ENCODE measurements around the gene RASGEF1C.
"Not testable (repeated sequence)": the region's sequence is repeated elsewhere in the genome, so short reads cannot be mapped to it uniquely, and the experiment has no call there.

The RASGEF1C gene

DNA sequence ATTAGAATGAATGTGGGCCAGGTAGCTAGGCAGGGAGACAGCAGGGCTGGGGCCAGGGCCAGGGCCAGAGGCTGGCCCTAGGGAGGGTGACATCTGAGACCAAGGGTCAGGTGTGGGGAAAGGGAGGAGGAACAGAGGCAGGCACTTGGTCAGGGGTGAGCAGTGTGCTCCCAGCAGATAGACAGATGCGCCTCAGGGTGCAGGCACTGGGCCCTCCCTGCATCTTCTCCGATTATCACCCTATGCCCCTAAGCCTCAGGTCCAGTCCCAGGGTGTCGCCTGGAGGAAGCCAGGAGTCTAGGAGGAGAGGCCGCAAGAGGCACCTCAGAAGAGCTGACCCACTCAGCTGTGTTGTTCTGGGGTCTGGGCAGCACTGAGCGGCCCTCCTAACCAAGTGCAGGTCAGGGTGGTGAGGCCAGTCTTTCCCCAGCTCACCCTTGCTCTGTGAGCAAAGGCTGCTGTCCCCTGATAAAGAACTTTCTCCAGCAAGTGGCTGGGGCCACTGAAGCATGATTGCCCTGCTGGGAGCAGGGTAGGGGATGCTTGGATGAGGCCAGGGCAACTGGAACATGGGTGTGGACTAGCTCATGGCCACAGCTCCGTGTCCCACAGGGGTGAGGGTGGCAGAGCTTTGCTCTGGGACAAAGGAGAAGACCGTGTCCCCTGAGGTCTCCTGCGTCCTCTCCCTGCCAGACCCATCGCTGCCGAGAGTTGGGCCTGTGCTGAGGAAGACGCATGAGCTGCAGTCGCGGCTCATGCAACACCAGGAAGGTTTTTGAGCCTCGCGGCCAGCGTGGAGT lies 2.1 kb upstream of the RASGEF1C start:
- DNase-seq, result no peak

DNA sequence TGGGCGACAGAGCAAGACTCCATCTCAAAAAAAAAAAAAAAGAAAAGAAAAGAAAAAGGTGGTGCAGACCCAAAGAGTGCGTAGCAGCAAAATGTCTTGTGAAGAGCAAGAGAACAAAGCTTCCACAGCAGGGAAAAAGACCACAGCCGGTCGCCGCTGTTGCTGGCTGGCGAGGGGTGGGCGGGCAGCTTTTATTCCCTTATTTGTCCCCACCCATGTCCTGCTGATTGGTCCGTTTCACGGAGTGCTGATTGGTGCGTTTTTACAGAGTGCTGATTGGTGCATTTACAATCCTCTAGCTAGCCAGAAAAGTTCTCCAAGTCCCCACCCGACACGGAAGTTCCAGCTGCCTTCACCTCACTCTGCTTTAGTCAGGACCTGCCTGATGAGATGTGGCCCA lies 1.1 kb upstream of the RASGEF1C start:
- DNase-seq, result not testable (repeated sequence)

DNA sequence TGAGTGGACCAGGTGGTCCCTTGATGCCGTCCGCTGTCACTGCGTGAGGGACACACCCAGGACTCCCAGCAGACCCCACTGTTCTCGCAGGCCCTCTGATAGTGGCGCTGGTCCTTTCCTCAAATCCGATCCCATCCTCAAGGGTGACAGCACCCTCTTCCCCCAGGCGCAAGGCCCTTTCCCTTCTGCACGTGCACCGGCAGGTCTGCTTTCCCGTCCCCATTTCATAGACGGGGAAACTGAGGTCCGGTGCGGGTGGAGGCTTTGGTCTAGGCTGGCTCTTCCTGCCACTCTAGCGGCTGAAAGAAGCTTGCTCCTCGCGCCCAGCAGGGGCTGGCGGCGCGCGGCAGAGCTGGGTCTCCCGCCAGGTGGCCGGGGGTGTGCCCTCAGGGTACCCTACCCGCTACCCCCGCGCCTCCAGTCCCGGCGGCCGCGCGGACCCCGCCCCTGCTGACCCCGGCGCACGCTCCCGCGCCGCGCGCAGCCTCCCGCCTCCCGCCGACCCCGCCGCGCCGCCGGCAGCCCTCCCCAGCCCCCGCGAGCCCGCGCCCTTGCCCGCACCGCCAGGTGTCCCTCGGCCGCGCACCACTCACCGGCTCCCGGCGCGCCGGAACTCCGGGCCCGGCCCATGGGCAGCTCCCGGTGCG lies 453 bp downstream of the RASGEF1C start:
- DNase-seq, result no peak

DNA sequence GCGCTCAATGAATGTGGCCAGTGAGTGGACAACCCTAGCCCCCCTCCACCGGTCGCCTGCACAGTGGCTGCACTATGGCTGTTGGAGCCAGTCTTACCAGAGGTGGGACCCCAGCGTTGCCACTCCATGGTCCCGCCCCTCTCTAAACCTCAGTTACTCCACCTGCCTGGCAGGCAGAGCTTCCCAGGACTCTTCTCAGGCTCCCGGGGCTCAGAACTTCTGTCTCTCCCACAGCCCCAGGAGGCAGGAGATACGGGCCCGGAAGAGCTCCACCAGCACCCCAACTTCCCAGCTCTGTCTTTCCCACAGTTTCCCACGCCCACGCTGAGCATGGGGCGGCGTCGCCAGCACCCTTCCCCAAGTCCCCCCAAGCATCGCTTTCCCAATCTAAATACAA lies 975 bp downstream of the RASGEF1C start:
- DNase-seq, result no peak

DNA sequence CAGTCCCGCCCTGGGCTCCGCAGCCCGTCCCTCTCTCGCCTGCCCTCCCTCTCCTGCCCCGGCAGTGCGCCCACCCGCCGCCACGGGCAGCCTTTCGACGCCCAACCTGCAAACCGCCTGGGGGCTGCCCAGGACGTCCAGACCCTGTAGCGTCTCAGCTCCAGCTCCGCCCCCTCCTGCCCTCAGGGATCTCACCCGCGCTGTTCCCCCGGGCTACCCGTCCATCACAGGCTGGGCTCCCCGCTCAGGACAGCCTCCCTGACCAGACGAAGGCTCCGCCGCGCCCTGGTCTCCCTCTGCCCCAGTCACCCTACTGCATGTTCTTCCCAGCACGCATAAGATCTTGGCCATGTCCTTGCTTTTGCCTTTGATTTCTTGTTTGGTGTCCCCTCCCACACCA lies 1.4 kb downstream of the RASGEF1C start:
- no peak for DNase-seq

DNA sequence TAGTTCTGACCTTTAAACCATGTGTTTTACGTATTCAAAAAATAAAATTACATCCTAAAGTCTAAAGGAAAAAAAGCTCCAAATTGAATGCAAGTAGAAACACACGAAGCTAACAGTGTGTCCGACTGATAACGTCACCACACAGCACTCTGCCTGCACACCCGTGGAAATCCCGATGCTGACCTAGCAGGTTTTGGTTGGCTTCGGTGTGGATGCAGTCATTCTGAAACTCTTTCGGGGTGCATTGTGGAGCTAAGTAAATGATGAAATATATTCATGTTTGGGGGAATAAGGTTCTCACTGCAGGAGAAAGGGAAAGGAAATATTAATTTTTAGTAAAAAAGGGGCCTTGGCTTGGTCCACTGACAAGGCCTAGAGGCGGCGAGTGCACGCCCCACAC lies 2.0 kb downstream of the RASGEF1C start:
- no peak for DNase-seq

DNA sequence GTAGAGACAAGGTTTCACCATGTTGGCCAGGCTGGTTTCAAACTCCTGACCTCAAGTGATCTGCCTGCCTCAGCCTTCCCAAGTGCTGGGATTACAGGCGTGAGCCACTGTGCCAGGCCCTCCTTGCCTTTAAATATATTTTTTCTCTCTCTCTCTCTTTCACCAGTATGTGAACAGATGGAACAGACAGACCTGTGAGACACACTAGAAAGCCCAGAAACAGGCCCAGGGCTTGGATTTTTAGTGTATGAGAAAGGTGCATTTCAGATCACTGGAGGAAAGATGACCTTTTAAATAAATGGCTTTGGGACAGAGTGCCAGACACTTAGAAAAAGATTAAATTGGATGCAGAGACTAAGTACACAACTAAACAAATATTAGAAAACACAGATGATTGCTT lies 3.1 kb downstream of the RASGEF1C start:
- no peak for DNase-seq

DNA sequence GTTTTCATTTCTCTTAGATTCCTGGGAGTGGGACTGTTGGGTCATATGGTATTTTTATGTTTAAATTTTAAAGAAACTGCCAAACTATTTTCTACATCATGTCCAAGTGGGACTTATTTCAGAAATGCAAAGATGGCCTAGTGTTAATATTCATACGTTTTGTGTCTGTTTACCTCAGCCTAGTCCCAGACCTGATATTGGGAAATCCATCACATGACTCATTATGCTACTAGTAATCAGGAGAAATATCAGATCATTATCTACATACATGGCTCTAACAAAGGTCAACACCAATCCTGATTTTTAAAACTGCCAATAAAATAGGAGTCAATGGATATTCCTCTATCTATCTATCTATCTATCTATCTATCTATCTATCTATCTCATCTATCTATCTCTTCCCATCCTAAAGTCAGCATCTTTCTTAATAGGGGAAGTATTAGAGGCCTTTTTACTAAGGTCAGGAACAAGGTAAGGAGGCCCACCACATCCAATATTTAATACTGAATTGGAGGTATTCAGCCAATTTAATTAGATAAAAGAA lies 4.7 kb downstream of the RASGEF1C start:
- no peak for DNase-seq

DNA sequence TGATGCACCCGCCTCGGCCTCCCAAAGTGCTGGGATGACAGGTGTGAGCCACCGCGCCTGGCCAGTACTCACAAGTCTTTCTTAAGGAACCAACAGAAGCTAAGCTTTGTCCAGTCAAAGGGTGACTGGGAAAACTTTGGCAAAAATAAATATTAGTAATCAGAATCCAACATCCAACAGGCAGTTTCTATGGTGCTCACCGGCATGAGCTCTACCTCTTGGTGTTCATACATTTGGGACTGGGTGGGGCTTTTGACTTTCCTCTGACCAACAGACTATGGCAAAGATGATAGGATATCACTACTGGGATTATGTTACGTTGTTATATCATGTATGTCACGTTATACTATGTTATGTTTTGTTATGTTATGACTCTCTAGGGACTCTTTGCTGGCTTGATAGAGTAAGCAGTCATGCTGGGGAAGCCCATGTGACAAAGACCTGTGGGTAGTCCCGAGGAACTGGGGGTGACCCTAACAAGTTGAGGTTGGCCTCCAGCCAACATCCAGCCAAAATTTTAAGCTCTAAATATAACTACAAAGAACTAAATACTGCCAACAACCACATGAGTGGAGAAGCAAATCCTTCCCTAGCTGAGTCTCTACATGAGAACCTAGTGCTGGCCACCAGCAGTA lies 6.0 kb downstream of the RASGEF1C start:
- DNase-seq, result no peak

DNA sequence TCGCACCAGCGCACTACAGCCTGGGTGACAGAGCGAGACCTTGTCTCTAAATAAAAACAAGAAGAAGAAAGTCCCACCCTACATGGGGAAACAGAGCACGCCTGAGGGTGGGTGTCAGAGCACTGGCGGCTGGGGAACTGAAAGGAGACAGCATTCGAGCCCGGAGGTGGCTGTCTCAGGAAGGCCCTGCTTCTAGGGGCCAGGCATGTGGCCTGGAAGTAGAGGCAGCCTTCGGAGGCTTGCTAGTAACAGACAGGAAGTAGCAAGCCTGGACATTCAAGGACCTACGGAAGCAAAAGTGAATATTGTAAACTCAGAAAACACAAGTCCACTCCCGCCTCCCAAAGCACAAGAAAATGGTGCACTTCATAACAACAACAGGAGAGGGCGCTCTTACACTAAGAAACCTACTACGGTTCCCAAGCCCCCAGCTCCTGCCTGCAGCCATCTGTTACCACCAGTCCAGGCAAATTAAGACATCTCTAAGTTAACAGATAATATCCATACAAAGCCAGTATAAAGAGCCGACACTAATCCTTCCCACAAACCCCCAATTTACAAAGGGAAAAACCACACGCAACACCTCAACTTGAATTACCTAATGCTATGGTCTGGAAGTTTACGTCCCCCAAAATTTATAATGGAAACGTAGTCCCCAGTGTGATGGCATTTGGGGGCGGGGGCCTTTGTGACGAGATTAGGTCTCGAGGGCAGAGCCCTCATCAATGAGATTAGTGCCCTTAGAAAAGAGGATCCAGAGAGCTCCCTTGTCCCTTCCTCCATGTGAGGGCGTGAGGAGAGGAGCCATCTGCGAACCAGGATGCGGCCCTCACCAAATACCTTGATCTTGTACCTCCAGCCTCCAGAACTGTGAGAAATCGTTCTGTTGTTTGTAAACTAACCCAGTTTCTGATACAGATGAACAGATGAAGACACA lies 7.7 kb downstream of the RASGEF1C start:
- no peak for DNase-seq

DNA sequence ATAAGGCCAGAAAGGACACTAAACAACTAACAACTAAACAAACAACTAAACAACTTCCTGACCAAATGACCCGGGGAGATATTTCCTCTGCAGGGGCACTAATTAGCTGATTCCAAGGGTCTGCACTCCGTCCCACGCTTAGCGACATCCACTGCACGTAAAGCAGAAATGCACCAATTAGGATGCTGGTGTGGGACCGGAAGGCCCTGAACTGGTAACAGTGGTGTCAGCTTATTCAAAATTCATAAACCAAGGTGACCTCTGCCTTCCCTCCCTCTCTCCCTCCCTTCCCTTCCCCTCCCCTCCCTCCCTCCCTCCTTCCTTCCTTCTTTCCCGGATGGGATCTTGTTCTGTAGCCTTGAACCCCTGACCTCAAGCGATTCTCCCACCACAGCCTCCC lies 9.6 kb downstream of the RASGEF1C start:
- DNase-seq, result no peak

DNA sequence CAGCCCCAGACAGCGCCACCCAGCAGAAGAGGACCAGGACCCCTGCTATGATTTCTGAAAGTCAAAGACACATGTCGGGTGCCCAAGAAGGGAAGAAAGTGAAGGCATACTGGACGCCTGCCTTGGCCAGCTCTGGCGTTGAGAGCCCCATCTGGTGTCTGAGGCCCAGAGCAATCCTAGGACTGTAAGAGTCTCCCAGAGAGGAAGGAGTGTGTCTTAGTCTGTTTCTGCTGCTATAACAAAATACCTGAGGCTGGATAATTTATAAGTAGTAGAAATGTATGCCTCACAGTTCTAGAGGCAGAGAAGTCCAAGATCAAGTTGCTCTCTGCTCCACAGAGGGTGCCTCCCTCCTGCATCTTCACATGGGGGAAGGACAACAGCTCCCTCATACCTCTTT lies 10.8 kb downstream of the RASGEF1C start:
- DNase-seq, result no peak

DNA sequence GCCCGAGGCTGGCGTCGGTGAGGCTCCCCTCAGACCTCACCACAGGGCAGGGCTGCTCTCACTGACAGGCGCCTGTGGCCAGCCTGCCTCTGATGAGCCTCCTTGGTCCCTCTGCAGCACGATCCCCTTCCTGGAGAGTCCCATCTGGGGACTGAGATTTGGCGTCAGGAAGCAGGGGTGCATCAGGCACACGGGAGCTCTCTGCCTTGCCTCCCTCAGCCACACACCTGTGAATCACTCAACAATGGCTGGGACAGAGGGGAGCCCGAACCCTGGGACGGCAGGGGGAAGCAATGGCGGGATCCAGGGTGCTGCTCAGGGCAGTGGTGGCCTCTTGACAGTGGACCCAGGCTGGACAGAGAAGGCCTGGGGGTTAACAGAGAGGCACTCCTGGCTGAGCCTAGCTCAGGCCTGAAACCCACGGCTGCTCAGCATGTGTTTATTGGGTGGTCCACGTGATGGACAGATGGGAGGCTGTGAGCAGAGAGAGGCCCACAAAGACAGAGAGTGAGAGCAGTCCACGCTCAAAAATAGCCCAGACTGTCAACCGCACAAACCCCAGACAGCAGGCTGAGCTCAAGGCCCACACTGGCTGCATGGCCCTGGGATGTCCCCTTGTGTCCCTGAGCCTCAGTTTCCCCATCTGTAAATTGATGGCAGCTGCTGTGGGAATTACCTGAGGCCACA lies 11.9 kb downstream of the RASGEF1C start:
- no peak for DNase-seq

DNA sequence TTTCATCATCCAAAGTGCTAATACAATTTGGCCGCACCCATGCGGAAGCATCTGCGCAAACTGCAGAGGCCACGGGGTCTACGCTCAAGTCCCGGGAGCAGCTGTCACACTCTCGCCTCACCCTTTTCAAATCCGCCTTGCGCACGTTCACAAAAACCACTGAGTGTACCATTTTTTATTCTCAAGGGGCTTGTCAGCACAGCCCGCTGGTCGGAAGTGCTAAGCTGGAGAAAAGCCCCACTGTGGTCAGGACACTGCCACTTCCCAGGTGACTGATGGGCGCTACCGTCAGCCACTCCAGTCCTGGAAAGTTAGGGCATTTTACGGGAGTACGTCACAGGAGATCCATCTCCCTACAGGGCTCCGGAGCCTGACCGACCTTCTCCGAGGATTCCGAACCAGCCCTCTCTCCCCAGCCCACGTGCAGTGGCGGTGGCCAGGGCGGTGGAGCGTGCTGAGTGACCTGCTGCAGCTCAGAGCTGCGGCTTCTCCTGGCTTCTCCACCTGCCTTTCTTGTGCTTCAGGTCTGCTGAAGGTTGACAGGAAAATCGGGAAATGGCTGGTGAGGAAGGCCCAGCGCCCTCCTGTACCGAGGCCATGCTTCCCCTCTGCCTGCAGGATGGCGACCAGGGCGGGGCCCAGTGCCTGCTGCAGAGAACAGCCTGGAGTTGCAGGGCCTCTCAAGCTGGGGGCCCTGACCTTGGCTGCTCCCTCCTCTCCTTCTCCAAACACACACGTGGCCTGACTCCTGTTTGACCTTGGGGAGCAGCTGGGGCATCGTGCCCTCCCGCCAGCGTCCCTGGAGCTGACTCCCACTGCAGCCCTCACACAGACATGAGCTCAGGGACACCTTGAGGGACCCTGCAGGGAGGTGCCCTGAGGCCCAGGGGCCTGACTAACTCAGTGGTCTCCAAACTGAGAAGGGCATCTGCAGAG lies 14.3 kb downstream of the RASGEF1C start:
- no peak for DNase-seq

DNA sequence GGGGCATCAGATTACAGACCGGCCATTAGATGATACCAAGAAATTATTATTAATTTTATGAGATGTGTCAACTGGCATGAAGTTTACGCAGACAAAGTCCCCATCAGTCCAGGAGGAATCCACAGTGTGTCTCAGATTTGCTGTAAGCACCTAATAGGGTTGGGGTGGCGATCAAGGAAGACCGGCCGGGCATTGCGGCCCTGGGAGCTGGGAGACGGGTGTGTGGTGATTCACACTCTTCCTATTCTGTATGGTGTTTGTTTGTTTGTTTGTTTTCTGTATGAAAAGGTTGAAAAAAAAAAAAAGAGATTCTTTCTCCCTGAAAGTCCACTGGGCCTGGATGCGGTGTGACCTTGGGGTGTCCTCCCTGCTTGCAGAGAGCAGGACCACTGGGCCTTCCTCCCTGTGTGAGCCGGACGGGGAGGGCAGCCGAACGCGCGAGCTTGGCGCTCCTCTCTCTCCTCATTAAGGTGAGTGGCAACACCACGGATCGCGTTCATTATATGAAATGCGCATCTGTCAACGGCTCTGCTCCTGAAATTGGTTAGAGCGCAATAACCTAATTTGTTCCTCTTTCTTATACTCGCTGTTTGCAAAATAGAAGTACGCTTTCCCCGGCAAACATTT lies 15.1 kb downstream of the RASGEF1C start:
- DNase-seq, result no peak

DNA sequence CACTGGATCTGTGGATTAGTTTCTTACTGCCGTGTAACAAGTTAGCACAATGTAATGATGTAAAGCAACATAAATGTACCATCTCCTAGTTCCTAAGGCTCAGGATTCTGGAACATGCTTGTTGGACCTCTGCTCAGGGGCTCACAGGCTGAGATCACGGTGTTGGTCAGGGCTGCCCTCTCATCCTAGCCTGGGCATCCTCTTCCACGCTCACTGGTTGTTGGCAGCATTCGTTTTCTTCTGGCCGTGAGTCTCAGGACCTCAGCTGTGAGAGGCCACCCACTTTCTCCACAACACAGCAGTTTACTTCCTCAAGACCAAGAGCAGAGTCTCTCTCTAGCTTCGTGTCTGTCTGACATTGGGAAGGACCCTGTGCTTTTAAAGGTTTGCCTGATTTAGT lies 17.3 kb downstream of the RASGEF1C start:
- DNase-seq, result no peak

DNA sequence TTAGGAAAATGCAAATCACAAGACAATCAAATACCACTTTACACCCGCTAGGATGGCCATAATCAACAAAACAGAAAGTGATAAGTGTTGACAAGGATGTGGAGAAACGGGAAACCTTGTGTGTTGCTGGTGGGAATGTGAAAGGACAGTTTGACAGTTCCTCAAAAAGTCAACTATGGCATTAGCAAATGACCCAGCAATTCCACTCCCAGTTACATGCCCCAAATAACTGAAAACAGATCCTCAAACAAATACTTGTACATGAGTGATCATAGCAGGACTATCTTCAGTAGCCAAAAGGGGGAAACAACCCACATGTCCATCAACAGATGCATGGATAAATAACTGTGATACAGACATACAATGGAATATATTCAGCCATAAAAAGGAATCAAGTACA lies 21.2 kb downstream of the RASGEF1C start:
- DNase-seq, result no peak

DNA sequence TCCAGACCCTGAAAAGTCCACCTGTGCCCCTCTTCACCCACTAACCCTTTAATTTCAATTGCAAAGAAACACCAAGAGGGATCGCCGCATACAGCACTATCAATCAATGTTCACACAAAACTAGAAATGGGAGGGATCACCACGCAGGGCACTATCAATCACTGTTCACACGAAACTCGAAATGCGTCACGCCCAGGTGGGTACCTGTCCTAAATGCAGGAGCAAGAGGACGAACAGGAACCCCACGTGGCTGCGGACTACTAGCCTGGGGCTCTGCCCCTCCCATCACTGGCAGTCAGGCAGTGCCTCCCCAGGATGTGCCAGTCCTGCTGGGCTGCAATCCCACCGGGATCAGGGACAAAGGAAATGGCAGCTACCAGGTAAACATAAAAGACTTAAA lies 28.2 kb downstream of the RASGEF1C start:
- no peak for DNase-seq

DNA sequence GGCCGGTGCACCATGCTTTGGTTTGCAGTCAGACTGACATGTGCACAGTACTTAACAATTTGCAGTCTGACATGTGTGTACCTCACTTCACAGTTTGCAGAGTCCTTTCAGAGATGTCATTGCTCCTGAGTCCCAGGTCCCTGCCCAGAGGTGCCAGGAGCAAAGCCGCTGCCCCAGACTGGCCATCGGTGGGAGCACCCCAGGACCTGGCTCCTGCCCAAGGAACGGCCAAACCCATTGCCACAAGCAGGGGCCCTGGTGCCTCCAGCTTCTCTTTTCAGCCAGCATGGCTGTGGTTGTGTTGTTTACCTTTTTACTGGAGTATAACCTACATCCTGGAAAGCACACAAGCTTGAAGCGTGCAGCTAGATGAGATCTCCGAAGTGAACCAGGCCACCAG lies 28.6 kb downstream of the RASGEF1C start:
- no peak for DNase-seq
